ENCODE data around the gene NOP10. TPM values are rescaled to one million over a fixed set of nuclear protein-coding genes. Genes with fewer than 3 reads are reported as not detected.

NOP10 gene
- total RNA-seq, 2 experiments from 2014 or later: 142 to 143 TPM

DNA sequence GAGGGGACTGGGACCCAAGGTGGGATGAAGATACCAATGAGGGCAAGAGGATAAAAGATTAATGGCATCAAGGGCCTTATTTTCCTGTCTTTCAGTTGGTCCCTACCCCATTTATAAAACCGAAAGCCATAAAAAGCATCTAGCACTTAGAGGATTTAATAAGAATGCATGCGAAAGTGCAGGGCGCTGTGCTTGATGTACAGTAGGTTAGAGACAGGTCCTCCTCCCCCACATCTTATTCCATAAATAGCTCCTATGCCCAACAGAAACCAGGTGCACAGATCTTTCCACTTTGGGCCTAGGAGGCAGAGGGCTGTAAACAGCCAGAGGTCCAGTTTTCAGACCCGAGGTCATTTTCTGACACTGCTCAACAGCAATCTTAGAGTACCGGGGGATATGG is 22.9 kb upstream of the NOP10 start:
- no peaks in the 10 kb centered on the region for H3K9me3 Mint-ChIP-seq
- peak overlapping the region; percentile 85 for H3K27ac Mint-ChIP-seq
- H3K4me1 Mint-ChIP-seq: peaks cover 28% of the 10 kb centered on the region
- peak overlapping the region; percentile 98 for H3K4me3 Mint-ChIP-seq
- ATAC-seq (ENCODE audit: low read depth) (no peak), DNase-seq (no peak)
- POLR2A ChIA-PET: interaction anchor here (1.0 to 3.6 kb wide), 8 partner anchors 13 to 218 kb away, joined by 3 to 39 read pairs (median 20); partner anchors contain the start of genes GOLGA8A, GOLGA8B, NOP10 and NUTM1
- peaks cover 3% of the 10 kb centered on the region for H3K27me3 Mint-ChIP-seq
- H3K36me3 Mint-ChIP-seq: peaks cover 11% of the 10 kb centered on the region

DNA sequence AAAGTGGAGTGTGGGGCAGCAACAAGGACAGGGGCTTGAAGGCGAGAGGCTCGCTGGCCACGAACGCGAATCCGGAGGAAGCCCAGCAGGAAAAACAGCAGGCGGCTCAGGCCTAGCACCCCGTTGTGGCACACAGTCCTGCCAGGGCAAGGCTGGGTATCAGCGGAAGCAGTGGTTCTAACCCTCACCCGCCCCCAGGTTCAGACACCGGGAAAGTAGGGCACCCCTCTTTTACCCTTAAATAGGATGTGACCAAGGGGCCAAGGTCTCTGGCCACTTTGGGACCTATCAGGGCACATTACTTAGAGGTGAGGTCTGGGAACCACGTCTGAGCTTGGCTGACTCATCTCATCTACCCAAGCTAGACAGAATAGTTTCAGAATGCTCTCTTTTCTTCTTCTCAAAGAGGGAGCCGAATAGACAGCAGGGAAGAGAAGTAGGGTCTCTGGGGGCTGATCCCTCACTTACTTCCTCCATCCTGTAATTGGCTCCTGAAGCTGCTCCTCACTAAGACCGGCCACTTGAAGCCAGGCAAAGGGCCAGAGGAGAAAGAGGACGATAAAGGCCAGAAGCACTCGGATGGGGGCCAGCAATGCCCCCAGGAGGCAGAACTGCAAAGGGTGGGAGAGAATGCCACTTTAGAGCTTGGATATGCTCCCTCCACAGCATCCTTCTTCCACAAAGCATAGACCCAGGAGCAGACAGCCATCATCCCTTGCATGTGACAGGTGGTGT is 22.3 kb upstream of the NOP10 start:
- POLR2A ChIA-PET: interaction anchor here (2.7 to 3.6 kb wide), 5 partner anchors 29 to 219 kb away, joined by 11 to 39 read pairs (median 26); partner anchors contain the start of genes GOLGA8A, GOLGA8B and SLC12A6
- Mint-ChIP-seq H3K27me3 (peaks cover under 1% of the 10 kb centered on the region), H3K9me3 (no peaks in the 10 kb centered on the region), H3K4me1 (peaks cover 27% of the 10 kb centered on the region), H3K36me3 (peaks cover 11% of the 10 kb centered on the region), H3K4me3 (peak overlapping the region; percentile 98), H3K27ac (peak overlapping the region; percentile 85)
- DNase-seq (no peak), ATAC-seq (ENCODE audit: low read depth) (no peak)

- Mint-ChIP-seq H3K27ac (no peak overlapping the region), H3K27me3 (no peaks in the 10 kb centered on the region), H3K4me1 (peaks cover 24% of the 10 kb centered on the region), H3K36me3 (peaks cover 13% of the 10 kb centered on the region), H3K4me3 (no peak overlapping the region), H3K9me3 (no peaks in the 10 kb centered on the region)
- POLR2A ChIA-PET: no interaction called here
- DNase-seq: no peak
- ATAC-seq (ENCODE audit: low read depth): no peak
Observed at GRCh38 chr15:34364041-34364440, 21.1 kb upstream of the NOP10 start.

GRCh38 chr15:34362047-34362773 is 19.3 kb upstream of the NOP10 start:
- POLR2A ChIA-PET: no interaction called here
- H3K4me3 Mint-ChIP-seq: no peak overlapping the region
- ATAC-seq (ENCODE audit: low read depth) (no peak), DNase-seq (no peak)
- H3K4me1 Mint-ChIP-seq: peaks cover 24% of the 10 kb centered on the region
- H3K9me3 Mint-ChIP-seq: no peaks in the 10 kb centered on the region
- H3K27me3 Mint-ChIP-seq: no peaks in the 10 kb centered on the region
- peaks cover 17% of the 10 kb centered on the region for H3K36me3 Mint-ChIP-seq
- H3K27ac Mint-ChIP-seq: no peak overlapping the region

- H3K36me3 Mint-ChIP-seq: peaks cover 15% of the 10 kb centered on the region
- no peaks in the 10 kb centered on the region for H3K9me3 Mint-ChIP-seq
- ATAC-seq (ENCODE audit: low read depth) (no peak), DNase-seq (no peak)
- no peak overlapping the region for H3K27ac Mint-ChIP-seq
- no peaks in the 10 kb centered on the region for H3K27me3 Mint-ChIP-seq
- peaks cover 24% of the 10 kb centered on the region for H3K4me1 Mint-ChIP-seq
- no peak overlapping the region for H3K4me3 Mint-ChIP-seq
- POLR2A ChIA-PET: interaction anchor here (1.2 kb wide), 1 partner anchor 18 kb away, joined by 4 read pairs; the partner anchor contains the start of genes NOP10 and NUTM1
Observed at GRCh38 chr15:34361278-34361677, 18.3 kb upstream of the NOP10 start.

DNA sequence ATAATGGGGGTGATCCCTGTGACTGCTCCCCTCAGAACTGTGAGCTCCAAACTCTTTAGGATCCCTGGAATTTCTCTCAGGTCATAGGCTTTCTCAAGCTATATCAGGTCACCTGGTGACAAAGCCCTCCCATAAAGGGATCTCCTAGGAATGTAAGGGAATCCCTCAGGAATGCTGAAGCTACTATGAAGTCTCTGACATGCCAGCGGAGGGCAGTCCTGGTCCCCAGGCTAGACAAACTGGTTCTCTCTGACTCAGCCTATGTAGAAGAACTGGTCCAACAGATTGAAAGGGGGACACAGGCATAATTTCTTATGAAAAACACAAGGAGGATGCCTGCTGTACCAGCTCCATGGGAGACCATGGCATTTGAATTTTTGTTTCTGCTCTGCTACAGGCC is 17.4 kb upstream of the NOP10 start:
- POLR2A ChIA-PET: interaction anchor here (0.6 to 1.2 kb wide), 2 partner anchors 17 to 148 kb away, joined by 3 to 4 read pairs; partner anchors contain the start of genes NOP10 and NUTM1
- H3K27ac Mint-ChIP-seq: no peak overlapping the region
- no peak overlapping the region for H3K4me3 Mint-ChIP-seq
- no peak for ATAC-seq (ENCODE audit: low read depth)
- no peaks in the 10 kb centered on the region for H3K9me3 Mint-ChIP-seq
- no peak for DNase-seq
- H3K36me3 Mint-ChIP-seq: peaks cover 15% of the 10 kb centered on the region
- no peaks in the 10 kb centered on the region for H3K27me3 Mint-ChIP-seq
- peaks cover 17% of the 10 kb centered on the region for H3K4me1 Mint-ChIP-seq

DNA sequence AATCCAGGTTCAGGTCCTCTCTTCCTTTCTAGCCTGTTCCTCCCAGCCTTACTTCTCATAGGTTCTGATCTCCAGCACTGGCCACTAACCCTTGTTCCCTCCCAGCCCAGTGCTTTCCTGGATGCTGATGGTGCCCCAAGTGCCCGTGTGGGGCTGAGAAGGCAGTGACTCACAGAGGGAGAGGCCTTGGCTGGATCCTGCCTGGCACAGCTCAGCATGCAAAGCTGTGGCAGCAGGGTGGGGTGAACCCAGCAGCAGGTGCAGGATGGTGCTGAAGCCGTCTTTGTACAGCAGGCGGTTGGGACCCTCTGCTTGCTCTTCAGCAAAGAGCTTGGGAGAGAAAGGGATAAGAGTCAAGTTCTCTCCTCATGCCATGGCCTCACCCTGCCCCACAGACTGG is 16.5 kb upstream of the NOP10 start:
- H3K9me3 Mint-ChIP-seq: no peaks in the 10 kb centered on the region
- H3K4me1 Mint-ChIP-seq: peaks cover 12% of the 10 kb centered on the region
- no peak for DNase-seq
- no peak overlapping the region for H3K4me3 Mint-ChIP-seq
- no peak overlapping the region for H3K27ac Mint-ChIP-seq
- peaks cover 12% of the 10 kb centered on the region for H3K36me3 Mint-ChIP-seq
- no peak for ATAC-seq (ENCODE audit: low read depth)
- POLR2A ChIA-PET: no interaction called here
- no peaks in the 10 kb centered on the region for H3K27me3 Mint-ChIP-seq

DNA sequence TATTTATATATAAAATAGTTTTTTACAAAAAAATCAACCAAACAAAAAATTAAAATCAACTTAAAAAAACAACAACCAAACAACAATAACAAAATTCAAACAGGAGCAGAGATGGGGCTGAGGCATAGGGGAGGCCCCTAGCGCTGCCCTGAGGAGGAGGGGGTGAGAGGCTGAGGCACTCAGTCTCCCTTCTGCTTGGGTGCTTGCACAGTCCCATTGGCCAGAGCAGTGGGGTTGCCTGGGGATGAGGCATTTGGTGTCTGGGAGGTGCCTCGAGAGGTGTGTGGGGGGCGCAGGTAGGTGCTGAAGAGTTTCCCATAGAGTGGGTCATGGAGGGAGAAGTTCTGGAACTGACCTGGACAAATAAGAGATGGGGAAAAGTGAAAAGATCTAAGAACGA is 16.0 kb upstream of the NOP10 start:
- DNase-seq (no peak), ATAC-seq (ENCODE audit: low read depth) (no peak)
- Mint-ChIP-seq H3K9me3 (no peaks in the 10 kb centered on the region), H3K27ac (no peak overlapping the region), H3K4me3 (no peak overlapping the region), H3K4me1 (peaks cover 12% of the 10 kb centered on the region), H3K27me3 (no peaks in the 10 kb centered on the region), H3K36me3 (peaks cover 12% of the 10 kb centered on the region)
- POLR2A ChIA-PET: no interaction called here

DNA sequence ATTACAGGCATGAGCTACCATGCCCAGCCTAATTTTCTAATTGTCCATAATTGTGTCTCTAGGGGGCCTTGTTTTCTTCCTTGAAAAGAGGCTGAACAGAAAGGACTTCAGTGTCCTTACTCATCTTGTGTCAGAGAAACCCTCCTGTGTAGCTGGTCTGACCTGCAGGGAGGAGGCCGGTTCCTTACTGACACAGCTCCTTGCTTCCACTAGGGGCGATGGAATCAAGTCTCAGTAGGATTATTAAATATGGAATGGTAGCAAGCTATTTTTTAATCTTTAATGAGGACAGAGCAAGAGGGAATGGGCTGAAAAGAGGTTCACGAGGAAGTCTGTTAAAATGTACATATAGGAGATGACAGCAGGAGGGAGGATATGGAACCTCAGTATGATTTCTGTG is 15.4 kb upstream of the NOP10 start:
- POLR2A ChIA-PET: interaction anchor here (0.7 kb wide), 3 partner anchors 9 to 229 kb away, joined by 3 read pairs; no protein-coding TSS in a partner anchor
- no peak overlapping the region for H3K27ac Mint-ChIP-seq
- DNase-seq (no peak), ATAC-seq (ENCODE audit: low read depth) (no peak)
- peaks cover 8% of the 10 kb centered on the region for H3K4me1 Mint-ChIP-seq
- no peak overlapping the region for H3K4me3 Mint-ChIP-seq
- no peaks in the 10 kb centered on the region for H3K27me3 Mint-ChIP-seq
- H3K9me3 Mint-ChIP-seq: no peaks in the 10 kb centered on the region
- H3K36me3 Mint-ChIP-seq: peaks cover 10% of the 10 kb centered on the region

DNA sequence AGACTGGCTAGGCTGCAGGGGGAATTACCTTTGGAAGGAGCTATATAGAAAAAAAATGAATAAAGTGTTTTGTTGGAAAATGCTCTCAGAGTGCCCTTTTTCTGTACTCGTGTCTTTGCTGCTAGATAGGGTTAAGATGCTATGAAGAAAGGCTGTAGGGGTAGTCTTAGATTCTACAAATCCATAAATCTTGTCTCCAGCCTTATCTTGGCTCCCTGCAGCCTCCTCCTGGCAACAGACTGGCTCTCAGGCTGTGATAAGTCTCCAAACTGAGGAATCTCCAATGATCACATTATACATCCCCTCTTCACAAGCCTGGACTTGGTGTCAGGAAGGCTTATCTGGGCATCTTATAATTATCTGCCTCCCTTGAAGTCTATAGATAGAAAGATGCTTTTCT is 14.7 kb upstream of the NOP10 start:
- Mint-ChIP-seq H3K4me3 (no peak overlapping the region), H3K9me3 (no peaks in the 10 kb centered on the region), H3K27me3 (no peaks in the 10 kb centered on the region), H3K36me3 (peaks cover 10% of the 10 kb centered on the region), H3K4me1 (peaks cover 3% of the 10 kb centered on the region), H3K27ac (no peak overlapping the region)
- DNase-seq (no peak), ATAC-seq (ENCODE audit: low read depth) (no peak)
- POLR2A ChIA-PET: no interaction called here

GRCh38 chr15:34355241-34355640 is 12.3 kb upstream of the NOP10 start:
- Mint-ChIP-seq H3K27me3 (no peaks in the 10 kb centered on the region), H3K9me3 (no peaks in the 10 kb centered on the region), H3K4me1 (peaks cover 2% of the 10 kb centered on the region), H3K4me3 (no peak overlapping the region), H3K36me3 (peaks cover 11% of the 10 kb centered on the region), H3K27ac (peak overlapping the region; percentile 13)
- DNase-seq: no peak
- ATAC-seq (ENCODE audit: low read depth): no peak
- POLR2A ChIA-PET: no interaction called here

DNA sequence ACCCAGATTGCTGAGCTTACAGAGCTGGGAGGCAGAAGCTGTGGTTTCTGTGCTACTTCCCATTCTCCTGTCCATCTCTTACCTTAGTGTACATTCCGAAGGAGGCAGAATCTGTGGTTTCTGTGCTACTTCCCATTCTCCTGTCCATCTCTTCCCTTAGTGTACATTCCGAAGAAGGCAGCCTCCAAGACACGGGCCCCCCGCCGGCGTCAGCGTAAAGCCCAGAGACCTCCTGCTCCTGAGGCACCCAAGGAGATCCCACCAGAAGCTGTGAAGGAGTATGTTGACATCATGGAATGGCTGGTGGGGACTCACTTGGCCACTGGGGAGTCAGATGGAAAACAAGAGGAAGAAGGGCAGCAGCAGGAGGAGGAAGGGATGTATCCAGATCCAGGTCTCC is 11.3 kb upstream of the NOP10 start:
- H3K4me3 Mint-ChIP-seq: no peak overlapping the region
- POLR2A ChIA-PET: interaction anchor here (0.9 kb wide), 1 partner anchor 12 kb away, joined by 3 read pairs; the partner anchor contains the start of gene LPCAT4
- H3K27ac Mint-ChIP-seq: no peak overlapping the region
- H3K27me3 Mint-ChIP-seq: no peaks in the 10 kb centered on the region
- peaks cover 2% of the 10 kb centered on the region for H3K4me1 Mint-ChIP-seq
- DNase-seq (no peak), ATAC-seq (ENCODE audit: low read depth) (no peak)
- H3K9me3 Mint-ChIP-seq: no peaks in the 10 kb centered on the region
- H3K36me3 Mint-ChIP-seq: peaks cover 8% of the 10 kb centered on the region

DNA sequence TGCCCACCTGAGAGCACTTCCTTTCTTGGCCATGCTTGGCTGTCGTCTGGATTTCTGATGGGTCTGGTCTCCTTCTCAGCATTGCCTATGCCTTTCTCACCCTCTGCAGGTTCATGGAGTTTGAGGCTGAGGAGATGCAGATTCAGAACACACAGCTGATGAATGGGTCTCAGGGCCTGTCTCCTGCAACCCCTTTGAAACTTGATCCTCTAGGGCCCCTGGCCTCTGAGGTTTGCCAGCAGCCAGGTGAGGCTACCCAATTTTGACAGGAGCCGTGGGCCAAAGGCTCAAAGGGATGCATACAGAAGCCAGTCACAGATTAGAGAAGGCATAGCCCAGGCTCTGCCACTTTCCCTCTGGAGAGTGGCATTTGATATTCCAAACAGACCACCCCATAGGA is 10.7 kb upstream of the NOP10 start:
- POLR2A ChIA-PET: interaction anchor here (1.4 kb wide), 1 partner anchor 13 kb away, joined by 3 read pairs; no protein-coding TSS in a partner anchor

More for the DNA sequence above, 10.7 kb upstream of the NOP10 start:
- DNase-seq: no peak
- Mint-ChIP-seq H3K36me3 (peaks cover 8% of the 10 kb centered on the region), H3K27me3 (no peaks in the 10 kb centered on the region), H3K4me1 (peaks cover 2% of the 10 kb centered on the region), H3K27ac (no peak overlapping the region), H3K9me3 (no peaks in the 10 kb centered on the region), H3K4me3 (no peak overlapping the region)
- ATAC-seq (ENCODE audit: low read depth): no peak
